H1 (cell line): ENCODE results near the gene TNRC6B. TPM values are rescaled to one million over a fixed set of nuclear protein-coding genes. Genes with fewer than 3 reads are reported as not detected.

Experiments used
- CTCF ChIA-PET: fragments of 300-600 bp; sonication (Branson Sonifier 250); formaldehyde crosslinking; loops from one replicate; lab custom pipeline; 2021; ENCODE audit not compliant: partially characterized antibody; lab: Charles Lee
- POLR2A ChIA-PET: fragments of 300-600 bp; sonication (Branson Sonifier 250); formaldehyde crosslinking; loops from one replicate; lab custom pipeline; 2021; ENCODE audit warnings: inconsistent platforms; ENCODE audit not compliant: partially characterized antibody; lab: Charles Lee
- DNase-seq, 2 experiments: peaks; one replicate each; pipeline versions ENCODE4 v3.0.0 to v3.0.0-alpha.2; 2010 to 2022; ENCODE audit warnings: low spot score in 2 of 2, low read depth in 1 of 2, mixed read lengths in 1 of 2
- FAIRE-seq: peaks from 2 replicates; lab custom pipeline; 2011; peaks lifted over from hg19 to GRCh38; lab: Jason Lieb, UNC
- H2AFZ ChIP-seq: 2 replicates; pipeline ENCODE4 v1.8.1; 2012; ENCODE audit warnings: low read length, inconsistent platforms
- H2AK5ac ChIP-seq: 2 replicates; pipeline ENCODE4 v1.6.1; 2013; ENCODE audit warnings: low read depth, low read length
- H2BK120ac ChIP-seq: replicated peaks from 2 replicates; pipeline ENCODE3; 2013; ENCODE audit warnings: low read depth, low read length, inconsistent platforms
- H2BK12ac ChIP-seq: 2 replicates; pipeline ENCODE4 v1.6.1; 2013; ENCODE audit warnings: low read depth, low read length
- H2BK15ac ChIP-seq: 2 replicates; pipeline ENCODE4 v1.6.1; 2013; ENCODE audit warnings: low read length
- H2BK20ac ChIP-seq: 2 replicates; pipeline ENCODE4 v1.6.1; 2013; ENCODE audit warnings: low read length
- H2BK5ac ChIP-seq: 2 replicates; pipeline ENCODE4 v1.6.1; 2013; ENCODE audit warnings: low read depth, low read length
- H3K14ac ChIP-seq: 2 replicates; pipeline ENCODE4 v1.6.1; 2013; ENCODE audit warnings: inconsistent platforms; ENCODE audit not compliant: insufficient read length
- H3K18ac ChIP-seq: 2 replicates; pipeline ENCODE4 v1.6.1; 2013; ENCODE audit warnings: low read length; ENCODE audit errors: extremely low read depth
- H3K23ac ChIP-seq: 2 replicates; pipeline ENCODE4 v1.6.1; 2013; ENCODE audit warnings: inconsistent platforms; ENCODE audit not compliant: insufficient read length
- H3K23me2 ChIP-seq: 2 replicates; pipeline ENCODE4 v1.6.1; 2013; ENCODE audit warnings: low read depth, low read length
- H3K27ac ChIP-seq: 2 replicates; pipeline ENCODE4 v1.6.1; 2011; ENCODE audit warnings: low read depth, low read length, inconsistent platforms
- H3K27me3 ChIP-seq, 4 experiments: replicated peaks in 1 of 4; 1 replicate in 1 of 4; 2 replicates in 3 of 4; pipeline versions ENCODE4 v1.6.1 to v1.8.1; 2011 to 2013; ENCODE audit warnings: low read length in 3 of 4, mild to moderate bottlenecking in 3 of 4, inconsistent platforms in 2 of 4, mixed read lengths in 2 of 4, moderate library complexity in 1 of 4; ENCODE audit not compliant: control insufficient read depth in 3 of 4, insufficient read depth in 3 of 4; ENCODE audit errors: extremely low read depth in 1 of 4
- H3K36me3 ChIP-seq, 4 experiments: 2 replicates each; pipeline versions ENCODE4 v1.6.1 to v1.8.1; 2011 to 2013; ENCODE audit warnings: mild to moderate bottlenecking in 4 of 4, low read length in 3 of 4, moderate library complexity in 2 of 4, control low read depth in 1 of 4, inconsistent platforms in 1 of 4; ENCODE audit not compliant: insufficient read depth in 4 of 4, control insufficient read depth in 2 of 4
- H3K4ac ChIP-seq: replicated peaks from 2 replicates; pipeline ENCODE3; 2013; ENCODE audit warnings: low read length, low read depth, mixed read lengths, inconsistent platforms; ENCODE audit not compliant: insufficient read length
- H3K4me1 ChIP-seq, 4 experiments: replicated peaks in 1 of 4; 1 replicate in 1 of 4; 2 replicates in 3 of 4; pipeline versions ENCODE4 v1.6.1 to v1.8.1; 2011 to 2013; ENCODE audit warnings: low read length in 3 of 4, inconsistent platforms in 2 of 4, mixed read lengths in 1 of 4; ENCODE audit not compliant: insufficient read depth in 4 of 4, control insufficient read depth in 3 of 4
- H3K4me2 ChIP-seq, 2 experiments: 2 replicates each; pipeline versions ENCODE4 v1.6.1 to v1.8.1; 2011 to 2013; ENCODE audit warnings: low read depth in 2 of 2, low read length in 2 of 2, control low read depth in 1 of 2, inconsistent platforms in 1 of 2, mild to moderate bottlenecking in 1 of 2; ENCODE audit not compliant: insufficient read depth in 1 of 2
- H3K4me3 ChIP-seq, 4 experiments: fragments of 200-600, 300-600 bp in 1 of 4; sonication (generic), shearing (Covaris generic), sonication (Bioruptor Twin) in 1 of 4; 2 replicates each; pipeline versions ENCODE4 v1.5.1 to v1.8.1; 2011 to 2016; ENCODE audit warnings: low read length in 4 of 4, low read depth in 3 of 4, control low read depth in 2 of 4, inconsistent platforms in 2 of 4, mild to moderate bottlenecking in 2 of 4, mixed read lengths in 1 of 4, moderate library complexity in 1 of 4; ENCODE audit not compliant: insufficient read depth in 2 of 4; ENCODE audit errors: extremely low read depth in 1 of 4
- H3K56ac ChIP-seq: replicated peaks from 2 replicates; pipeline ENCODE3; 2013; ENCODE audit warnings: low read depth, mild to moderate bottlenecking, mixed read lengths, low read length, inconsistent platforms; ENCODE audit not compliant: insufficient read length
- H3K79me1 ChIP-seq: 2 replicates; pipeline ENCODE4 v1.6.1; 2013; ENCODE audit warnings: low read depth, low read length, control low read depth
- H3K79me2 ChIP-seq, 2 experiments: 2 replicates each; pipeline versions ENCODE4 v1.6.1 to v1.8.1; 2012 to 2013; ENCODE audit warnings: low read length in 2 of 2, mild to moderate bottlenecking in 2 of 2, inconsistent platforms in 1 of 2; ENCODE audit not compliant: insufficient read depth in 2 of 2, control insufficient read depth in 1 of 2
- H3K9ac ChIP-seq, 4 experiments: replicated peaks in 1 of 4; 1 replicate in 1 of 4; 2 replicates in 3 of 4; pipeline versions ENCODE4 v1.6.1 to v1.8.1; 2011 to 2013; ENCODE audit warnings: low read depth in 3 of 4, low read length in 3 of 4, control low read depth in 2 of 4, mild to moderate bottlenecking in 2 of 4, moderate library complexity in 2 of 4, inconsistent platforms in 1 of 4; ENCODE audit errors: extremely low read depth in 1 of 4
- H3K9me3 ChIP-seq, 2 experiments: 2 replicates each; pipeline versions ENCODE4 v1.6.1 to v1.8.1; 2012 to 2013; ENCODE audit warnings: mild to moderate bottlenecking in 2 of 2, moderate library complexity in 2 of 2, control low read depth in 1 of 2, inconsistent platforms in 1 of 2, low read depth in 1 of 2, low read length in 1 of 2, mixed read lengths in 1 of 2; ENCODE audit not compliant: insufficient read depth in 2 of 2
- H4K20me1 ChIP-seq, 2 experiments: replicated peaks in 1 of 2; 2 replicates each; pipeline versions ENCODE3 to v1.8.1; 2011 to 2013; ENCODE audit warnings: inconsistent platforms in 2 of 2, low read length in 2 of 2, mild to moderate bottlenecking in 1 of 2; ENCODE audit not compliant: insufficient read depth in 2 of 2, control insufficient read depth in 1 of 2
- H4K5ac ChIP-seq: 2 replicates; pipeline ENCODE4 v1.6.1; 2013; ENCODE audit warnings: low read length, low read depth, mixed read lengths, inconsistent platforms; ENCODE audit not compliant: insufficient read length
- H4K8ac ChIP-seq: 2 replicates; pipeline ENCODE4 v1.8.0; 2013; ENCODE audit warnings: mild to moderate bottlenecking, moderate library complexity, low read length, inconsistent platforms; ENCODE audit not compliant: insufficient read depth; ENCODE audit errors: extremely low read depth
- H4K91ac ChIP-seq: replicated peaks from 2 replicates; pipeline ENCODE3; 2013; ENCODE audit warnings: low read length, mixed read lengths, inconsistent platforms; ENCODE audit not compliant: insufficient read length
- CBX8 ChIP-seq: fragments of 300-800, 300-1000 bp; sonication (generic); IDR thresholded peaks from 2 replicates; pipeline ENCODE4 v1.7.1; 2016; ENCODE audit warnings: low read depth, low read length, borderline replicate concordance
- CREB1 ChIP-seq: IDR thresholded peaks from 2 replicates; pipeline ENCODE4 v1.6.1; 2012; ENCODE audit warnings: inconsistent platforms
- HDAC6 ChIP-seq: IDR thresholded peaks from one replicate; pipeline ENCODE4 v1.7.1; 2012; ENCODE audit warnings: low read depth, mild to moderate bottlenecking, inconsistent platforms, low read length, moderate library complexity
- JUND ChIP-seq: IDR thresholded peaks from 2 replicates; pipeline ENCODE4 v1.6.1; 2011; ENCODE audit warnings: mild to moderate bottlenecking, improper control_type of control experiment, low read length
- RXRA ChIP-seq: IDR thresholded peaks from 2 replicates; pipeline ENCODE4 v1.6.1; 2011; ENCODE audit warnings: low read depth, mild to moderate bottlenecking, low read length, moderate library complexity; ENCODE audit not compliant: insufficient read depth
- SIRT6 ChIP-seq: IDR thresholded peaks from one replicate; pipeline ENCODE4 v1.7.1; 2012; ENCODE audit warnings: low read length, inconsistent platforms
- SP1 ChIP-seq: IDR thresholded peaks from 2 replicates; pipeline ENCODE4 v1.6.1; 2011; ENCODE audit warnings: low read depth, low read length
- TAF1 ChIP-seq: IDR thresholded peaks from 2 replicates; pipeline ENCODE4 v1.6.1; 2011; ENCODE audit warnings: mild to moderate bottlenecking, low read depth, low read length
- YY1 ChIP-seq: IDR thresholded peaks from 2 replicates; pipeline ENCODE4 v1.6.1; 2011; ENCODE audit warnings: low read depth, mild to moderate bottlenecking, low read length
- WGBS, 2 experiments: shearing (Covaris generic) in 1 of 2; methylation state at CpG; one replicate each; pipeline versions ENCODE4 v1.1.6 to v1.1.7; 2013 to 2015; ENCODE audit warnings: low lambda C conversion rate in 2 of 2, mixed read lengths in 2 of 2, inconsistent platforms in 1 of 2, low coverage in 1 of 2, missing lambda C conversion rate in 1 of 2; ENCODE audit not compliant: insufficient replicate concordance in 2 of 2, insufficient coverage in 1 of 2, insufficient read length in 1 of 2; ENCODE audit errors: extremely low coverage in 1 of 2, missing lambda C conversion rate in 1 of 2; 5-methylcytosine and 5-hydroxymethylcytosine counted together
- polyA plus RNA-seq, 7 experiments: library from polyadenylated mRNA; depleted of rRNA in 3 of 7; stranded (reverse) in 5 of 7; unstranded in 2 of 7; fragments of >200 nt in 5 of 7; fragments of 200-250 nt in 2 of 7; gene quantifications; 1 replicate in 5 of 7; 2 replicates in 1 of 7; 4 replicates in 1 of 7; pipeline versions ENCODE4 v1.2.1 to v1.2.3, GENCODE V29; 2011 to 2013; ENCODE audit warnings: missing spikeins in 2 of 7, mixed read lengths in 2 of 7
- total RNA-seq: library from RNA; stranded (reverse); fragmentation: NEBNext Ultra II Directional; extraction: Animal tissue kit (Norgen Biotek cat#: 25700); gene quantifications from 2 replicates; pipeline ENCODE4 v1.2.1, GENCODE V29; 2021
- TF ChIP-seq, protein P1 (sequence below): IDR thresholded peaks from 2 replicates; pipeline ENCODE4 v1.6.1; 2011; ENCODE audit warnings: low read length, improper control_type of control experiment
- TF ChIP-seq, protein P2 (sequence below), 3 experiments: IDR thresholded peaks; 1 replicate in 2 of 3; 2 replicates in 1 of 3; pipeline versions ENCODE4 v1.5.1 to v1.6.1; 2011; ENCODE audit warnings: low read length in 3 of 3, mild to moderate bottlenecking in 3 of 3, inconsistent platforms in 2 of 3, low read depth in 1 of 3, moderate library complexity in 1 of 3; ENCODE audit not compliant: insufficient read depth in 1 of 3; ENCODE audit errors: control extremely low read depth in 1 of 3

Gene TNRC6B
- total and polyA plus RNA-seq, 2 of the 8 experiments (the other 6 are each of a cell fraction or from before 2014, with no cell fraction given), result 12.5 to 48.9 TPM

DNA sequence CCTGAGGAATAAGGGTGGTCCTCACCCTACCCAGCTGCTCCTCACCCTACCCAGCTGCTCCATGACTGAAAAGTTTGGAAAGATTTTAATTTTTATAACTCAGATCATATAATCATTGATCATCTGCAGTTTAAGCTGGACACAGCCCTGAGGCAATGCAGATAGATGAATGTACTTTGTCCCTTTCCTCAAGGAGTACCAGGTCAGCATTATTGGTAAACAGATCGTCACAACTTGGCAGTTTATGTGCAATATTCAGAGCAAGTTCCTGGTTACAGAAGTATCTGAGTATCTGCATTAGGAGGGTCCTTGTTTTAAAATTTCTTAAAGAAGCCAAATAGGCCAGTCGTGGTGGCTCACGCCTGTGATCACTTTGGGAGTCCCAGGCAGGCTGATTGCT is 3.6 kb downstream of the TNRC6B start:
- no peak for FAIRE-seq
- H4K5ac ChIP-seq, result no peak overlapping the region
- 96% methylated on average over 3 of the region's 3 CpGs; no CpG with 5 or more reads in 1 of the 2 experiments for WGBS, 2 experiments
- peaks cover 5 to 18% (median 9%) of the 10 kb centered on the region in 4 experiments; a peak in 6 of 7 replicates for H3K4me1 ChIP-seq
- peaks cover 63 to 85% of the 10 kb centered on the region in 2 experiments for H3K79me2 ChIP-seq
- no peak overlapping the region for H2AK5ac ChIP-seq
- H2BK120ac ChIP-seq, result no peak overlapping the region
- no peak overlapping the region for H3K56ac ChIP-seq
- H2BK15ac ChIP-seq, result no peak overlapping the region
- H3K23ac ChIP-seq, result no peak overlapping the region
- no peak overlapping the region for H3K14ac ChIP-seq
- peak overlapping the region; percentile 10 for H4K91ac ChIP-seq
- ChIA-PET POLR2A (interaction anchor here (0.6 to 9.1 kb wide), 5 partner anchors 12 to 26 kb away, joined by 3 to 224 read pairs (median 3); no protein-coding TSS in a partner anchor), CTCF (interaction anchor here (1.1 to 3.6 kb wide), 2 partner anchors 11 to 149 kb away, joined by 3 to 28 read pairs; no protein-coding TSS in a partner anchor)
- peaks cover 12 to 13% of the 10 kb centered on the region in 2 experiments for H4K20me1 ChIP-seq
- no peak overlapping the region for H3K9ac ChIP-seq
- H3K79me1 ChIP-seq, result peaks cover 15% of the 10 kb centered on the region
- no peak overlapping the region for H3K4ac ChIP-seq
- no peak overlapping the region for H2AFZ ChIP-seq
- H4K8ac ChIP-seq, result no peak overlapping the region
- H3K4me3 ChIP-seq, result no peak overlapping the region
- H3K27ac ChIP-seq, result no peak overlapping the region
- H3K27me3 ChIP-seq, result no peaks in the 10 kb centered on the region
- H2BK12ac ChIP-seq, result no peak overlapping the region
- DNase-seq, result no peak
- H3K18ac ChIP-seq, result no peak overlapping the region
- no peaks in the 10 kb centered on the region for H3K9me3 ChIP-seq
- H2BK5ac ChIP-seq, result no peak overlapping the region
- H3K23me2 ChIP-seq, result peaks cover 10% of the 10 kb centered on the region
- H3K36me3 ChIP-seq, result no peaks in the 10 kb centered on the region
- H2BK20ac ChIP-seq, result no peak overlapping the region
- H3K4me2 ChIP-seq, result peak overlapping the region in 1 of 2 experiments; percentile 74; a peak in 1 of 4 replicates
- TF ChIP-seq CBX8 (no peak), CREB1 (no peak), JUND (no peak), SIRT6 (no peak), RXRA (no peak), TAF1 (no peak), SP1 (no peak), HDAC6 (no peak), YY1 (no peak)
- TF ChIP-seq, protein P1, sequence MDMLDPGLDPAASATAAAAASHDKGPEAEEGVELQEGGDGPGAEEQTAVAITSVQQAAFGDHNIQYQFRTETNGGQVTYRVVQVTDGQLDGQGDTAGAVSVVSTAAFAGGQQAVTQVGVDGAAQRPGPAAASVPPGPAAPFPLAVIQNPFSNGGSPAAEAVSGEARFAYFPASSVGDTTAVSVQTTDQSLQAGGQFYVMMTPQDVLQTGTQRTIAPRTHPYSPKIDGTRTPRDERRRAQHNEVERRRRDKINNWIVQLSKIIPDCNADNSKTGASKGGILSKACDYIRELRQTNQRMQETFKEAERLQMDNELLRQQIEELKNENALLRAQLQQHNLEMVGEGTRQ, result no peak
- TF ChIP-seq, protein P2, sequence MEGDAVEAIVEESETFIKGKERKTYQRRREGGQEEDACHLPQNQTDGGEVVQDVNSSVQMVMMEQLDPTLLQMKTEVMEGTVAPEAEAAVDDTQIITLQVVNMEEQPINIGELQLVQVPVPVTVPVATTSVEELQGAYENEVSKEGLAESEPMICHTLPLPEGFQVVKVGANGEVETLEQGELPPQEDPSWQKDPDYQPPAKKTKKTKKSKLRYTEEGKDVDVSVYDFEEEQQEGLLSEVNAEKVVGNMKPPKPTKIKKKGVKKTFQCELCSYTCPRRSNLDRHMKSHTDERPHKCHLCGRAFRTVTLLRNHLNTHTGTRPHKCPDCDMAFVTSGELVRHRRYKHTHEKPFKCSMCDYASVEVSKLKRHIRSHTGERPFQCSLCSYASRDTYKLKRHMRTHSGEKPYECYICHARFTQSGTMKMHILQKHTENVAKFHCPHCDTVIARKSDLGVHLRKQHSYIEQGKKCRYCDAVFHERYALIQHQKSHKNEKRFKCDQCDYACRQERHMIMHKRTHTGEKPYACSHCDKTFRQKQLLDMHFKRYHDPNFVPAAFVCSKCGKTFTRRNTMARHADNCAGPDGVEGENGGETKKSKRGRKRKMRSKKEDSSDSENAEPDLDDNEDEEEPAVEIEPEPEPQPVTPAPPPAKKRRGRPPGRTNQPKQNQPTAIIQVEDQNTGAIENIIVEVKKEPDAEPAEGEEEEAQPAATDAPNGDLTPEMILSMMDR (IDR thresholded peaks at IDR 0.05; ENCODE audit: control extremely low read depth in 1 of 3, insufficient read depth in 1 of 3, low read depth in 1 of 3, low read length in 3 of 3), result no peak
